Large intestine (tissue), 3 donors: Measurements from ENCODE around the gene YES1. TPM values are rescaled to one million over a fixed set of nuclear protein-coding genes. Genes with fewer than 3 reads are reported as not detected.

Experiments used
- DNase-seq, 2 donors: peaks; one replicate each; pipeline versions ENCODE4 v3.0.0 to v3.0.0-alpha.2; 2013
- H3K27ac ChIP-seq: one replicate; pipeline ENCODE4 v1.5.1; 2013; ENCODE audit warnings: low read length
- H3K27me3 ChIP-seq: 2 replicates; pipeline ENCODE4 v1.6.1; 2013; ENCODE audit warnings: low read length; ENCODE audit not compliant: control insufficient read depth, insufficient read depth
- H3K36me3 ChIP-seq: 2 replicates; pipeline ENCODE4 v1.6.1; 2013; ENCODE audit warnings: low read length; ENCODE audit not compliant: control insufficient read depth, insufficient read depth
- H3K4me1 ChIP-seq: one replicate; pipeline ENCODE4 v1.6.1; 2013; ENCODE audit warnings: low read length; ENCODE audit not compliant: control insufficient read depth, insufficient read depth
- H3K4me3 ChIP-seq: one replicate; pipeline ENCODE4 v1.5.1; 2013; ENCODE audit warnings: low read length
- H3K9me3 ChIP-seq: one replicate; pipeline ENCODE4 v1.6.1; 2013; ENCODE audit warnings: mild to moderate bottlenecking, low read depth, low read length, moderate library complexity; ENCODE audit not compliant: control insufficient read depth
- WGBS: methylation state at CpG from one replicate; pipeline ENCODE4 v1.1.5; 2013; ENCODE audit warnings: low lambda C conversion rate; ENCODE audit not compliant: insufficient coverage; 5-methylcytosine and 5-hydroxymethylcytosine counted together
- polyA plus RNA-seq: library from polyadenylated mRNA; unstranded; fragments of 120-200 nt; gene quantifications from one replicate; pipeline ENCODE4 v1.2.1, GENCODE V29; 2013

YES1 gene
- polyA plus RNA-seq, 1 donor: 47.7 TPM

GRCh38 chr18:709771-710170, 102.3 kb downstream of the YES1 start:
- Histone ChIP-seq H3K36me3 (peaks cover 29% of the 10 kb centered on the region), H3K27me3 (no peaks in the 10 kb centered on the region), H3K27ac (peak overlapping the region; percentile 97), H3K9me3 (peaks cover 8% of the 10 kb centered on the region), H3K4me3 (no peak overlapping the region), H3K4me1 (peaks cover 18% of the 10 kb centered on the region)
- WGBS: no CpG with 5 or more reads among the region's 1 CpG
- DNase-seq: peak; percentile 72 to 79

DNA sequence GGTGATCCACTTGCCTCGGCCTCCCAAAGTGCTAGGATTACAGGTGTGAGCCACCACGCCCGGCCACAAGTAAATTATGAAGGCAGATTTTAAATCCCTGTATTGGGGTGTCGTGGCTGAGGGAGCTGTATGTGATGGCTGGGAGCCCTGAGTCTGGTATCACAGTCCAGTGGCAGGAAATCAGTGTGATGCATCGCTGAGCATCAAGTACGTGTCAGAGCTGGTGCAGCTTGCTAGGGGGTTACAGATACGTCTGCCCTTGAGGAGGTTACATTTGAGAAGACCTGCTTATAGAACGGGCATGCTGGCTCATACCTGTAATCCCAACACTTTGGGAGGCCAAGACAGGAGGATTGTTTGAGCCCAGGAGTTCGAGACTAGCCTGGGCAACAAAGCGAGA, 103.9 kb downstream of the YES1 start:
- Histone ChIP-seq H3K4me1 (peaks cover 29% of the 10 kb centered on the region), H3K27ac (no peak overlapping the region), H3K27me3 (no peaks in the 10 kb centered on the region), H3K9me3 (peaks cover 5% of the 10 kb centered on the region), H3K4me3 (no peak overlapping the region), H3K36me3 (peaks cover 32% of the 10 kb centered on the region)
- DNase-seq: no peak
- 100% methylated on average over 2 of the region's 10 CpGs for WGBS

GRCh38 chr18:706405-706804, 105.6 kb downstream of the YES1 start:
- Histone ChIP-seq H3K4me3 (no peak overlapping the region), H3K27ac (peak overlapping the region; percentile 13), H3K36me3 (peaks cover 32% of the 10 kb centered on the region), H3K4me1 (peaks cover 40% of the 10 kb centered on the region), H3K27me3 (no peaks in the 10 kb centered on the region), H3K9me3 (peaks cover 2% of the 10 kb centered on the region)
- WGBS: no CpG with 5 or more reads among the region's 8 CpGs
- no peak for DNase-seq

- no CpG with 5 or more reads among the region's 8 CpGs for WGBS
- Histone ChIP-seq H3K9me3 (no peaks in the 10 kb centered on the region), H3K4me3 (no peak overlapping the region), H3K36me3 (peaks cover 33% of the 10 kb centered on the region), H3K4me1 (peaks cover 40% of the 10 kb centered on the region), H3K27me3 (no peaks in the 10 kb centered on the region), H3K27ac (peak overlapping the region; percentile 94)
- peak; percentile 87 to 94 for DNase-seq
Measured at GRCh38 chr18:703213-703967, 108.7 kb downstream of the YES1 start.

GRCh38 chr18:697800-698199, 114.2 kb downstream of the YES1 start:
- peaks cover 40% of the 10 kb centered on the region for H3K36me3 ChIP-seq
- peaks cover 19% of the 10 kb centered on the region for H3K4me1 ChIP-seq
- WGBS: no CpG with 5 or more reads among the region's 10 CpGs
- H3K27ac ChIP-seq: no peak overlapping the region
- DNase-seq: no peak
- H3K4me3 ChIP-seq: no peak overlapping the region
- H3K9me3 ChIP-seq: no peaks in the 10 kb centered on the region
- no peaks in the 10 kb centered on the region for H3K27me3 ChIP-seq

GRCh38 chr18:697012-697411, 115.0 kb downstream of the YES1 start:
- no peak for DNase-seq
- peaks cover 48% of the 10 kb centered on the region for H3K36me3 ChIP-seq
- no CpG with 5 or more reads among the region's 4 CpGs for WGBS
- H3K4me1 ChIP-seq: peaks cover 13% of the 10 kb centered on the region
- no peak overlapping the region for H3K27ac ChIP-seq
- no peaks in the 10 kb centered on the region for H3K9me3 ChIP-seq
- H3K4me3 ChIP-seq: no peak overlapping the region
- H3K27me3 ChIP-seq: no peaks in the 10 kb centered on the region

- Histone ChIP-seq H3K9me3 (no peaks in the 10 kb centered on the region), H3K36me3 (peaks cover 70% of the 10 kb centered on the region), H3K4me1 (peaks cover 3% of the 10 kb centered on the region), H3K4me3 (no peak overlapping the region), H3K27me3 (no peaks in the 10 kb centered on the region), H3K27ac (peak overlapping the region; percentile 47)
- WGBS: 100% methylated on average over 1 of the region's 8 CpGs
- DNase-seq: no peak
Measured at GRCh38 chr18:693466-694187, 118.4 kb downstream of the YES1 start.

GRCh38 chr18:692824-693223, 119.2 kb downstream of the YES1 start:
- Histone ChIP-seq H3K4me1 (peaks cover 6% of the 10 kb centered on the region), H3K36me3 (peaks cover 73% of the 10 kb centered on the region), H3K9me3 (no peaks in the 10 kb centered on the region), H3K4me3 (no peak overlapping the region), H3K27me3 (no peaks in the 10 kb centered on the region), H3K27ac (peak overlapping the region; percentile 47)
- no CpG with 5 or more reads among the region's 6 CpGs for WGBS
- no peak for DNase-seq

GRCh38 chr18:688323-688722, 123.7 kb downstream of the YES1 start:
- Histone ChIP-seq H3K27me3 (no peaks in the 10 kb centered on the region), H3K36me3 (peaks cover 79% of the 10 kb centered on the region), H3K9me3 (no peaks in the 10 kb centered on the region), H3K4me3 (no peak overlapping the region), H3K27ac (peak overlapping the region; percentile 91), H3K4me1 (peaks cover 44% of the 10 kb centered on the region)
- no CpG with 5 or more reads among the region's 5 CpGs for WGBS
- peak in 1 of 2 donors; percentile 61 for DNase-seq

DNA sequence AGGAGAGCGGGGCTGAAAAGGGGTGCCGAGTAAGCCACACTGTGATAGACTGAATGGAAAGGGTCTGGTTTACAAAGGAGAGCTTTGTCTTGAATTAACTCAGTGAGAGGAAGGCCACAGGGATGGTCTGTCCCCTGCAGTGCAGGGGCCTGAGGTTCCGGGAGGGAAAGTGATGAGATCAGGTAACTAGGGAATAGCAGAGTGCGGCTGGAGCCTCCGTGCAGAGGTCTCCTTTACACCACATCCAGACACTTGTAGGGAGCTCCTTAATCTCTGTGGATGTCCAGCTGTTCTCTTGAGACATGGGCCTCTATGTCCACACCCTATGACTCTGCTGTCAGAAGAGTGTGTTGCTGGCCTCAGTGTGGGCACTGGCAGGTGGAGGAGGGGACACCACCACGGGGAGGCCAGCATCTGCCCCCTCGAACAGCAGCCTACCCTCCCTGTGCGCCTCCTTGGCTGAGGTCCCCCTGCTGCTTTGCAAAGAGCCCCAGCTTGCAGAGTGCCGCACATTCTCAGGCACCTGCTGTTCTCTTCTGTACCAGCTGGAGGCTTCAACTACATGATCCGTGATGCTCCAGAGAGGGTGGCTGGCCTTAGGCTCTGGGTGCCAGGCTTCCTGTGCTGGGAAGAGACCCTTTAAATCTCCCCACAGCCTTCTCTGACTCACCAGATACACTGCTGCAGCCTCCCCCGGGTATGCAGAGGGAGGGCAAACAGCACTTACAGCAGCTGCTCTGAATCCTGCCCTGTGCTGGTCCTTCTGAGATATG, 125.5 kb downstream of the YES1 start:
- Histone ChIP-seq H3K36me3 (peaks cover 72% of the 10 kb centered on the region), H3K9me3 (no peaks in the 10 kb centered on the region), H3K4me3 (no peak overlapping the region), H3K4me1 (peaks cover 58% of the 10 kb centered on the region), H3K27me3 (no peaks in the 10 kb centered on the region), H3K27ac (peak overlapping the region; percentile 91)
- WGBS: no CpG with 5 or more reads among the region's 11 CpGs
- peak in 1 of 2 donors; percentile 66 for DNase-seq
